ENCODE results near the gene ERCC1.
A peak's percentile ranks its signal among the peaks of the same experiment; 100 is the strongest.

ERCC1 gene

DNA sequence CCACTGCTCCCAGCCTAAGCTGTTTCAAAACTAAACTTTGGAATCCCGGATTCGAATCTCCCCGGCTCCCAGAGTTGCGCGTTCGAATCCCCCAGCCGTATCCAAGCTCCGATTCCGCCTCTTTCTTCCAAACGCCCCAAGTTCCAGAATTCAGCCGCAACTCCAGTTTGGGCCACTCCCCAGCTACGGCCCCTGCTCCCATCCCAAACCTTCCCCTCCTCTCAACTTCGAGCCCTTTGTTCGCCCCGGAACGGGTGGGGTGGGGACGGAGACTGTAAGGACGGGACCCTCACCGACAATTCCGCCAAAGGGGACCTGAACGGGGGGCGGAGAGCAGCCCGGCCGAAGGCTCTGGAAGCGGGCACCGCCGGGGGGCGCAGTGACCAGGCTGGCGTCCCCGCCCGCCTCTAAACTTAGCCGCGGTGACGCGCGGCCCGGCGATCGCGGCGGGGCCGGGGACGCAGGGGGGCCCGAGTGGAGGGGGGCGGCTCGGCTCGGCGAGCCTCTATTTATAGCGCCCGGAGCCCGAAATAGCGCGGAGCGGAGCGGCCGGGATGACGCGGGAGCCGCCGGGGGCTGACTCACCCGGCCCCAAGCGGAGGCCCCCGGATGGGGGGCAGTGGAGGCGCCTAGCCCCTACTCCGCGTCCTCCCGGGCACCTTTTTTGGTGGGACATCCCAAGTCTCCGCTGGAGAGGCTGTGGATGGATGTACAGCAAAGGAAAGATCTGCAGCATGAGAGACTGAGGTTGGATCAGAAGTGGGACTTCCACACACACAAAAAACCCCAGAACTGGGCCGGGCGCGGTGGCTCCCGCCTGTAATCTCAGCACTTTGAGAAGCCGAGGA is 4.9 kb upstream of the ERCC1 start:
- DNase-seq (ENCODE audit: low read depth), result peak; percentile 43
- TF ChIP-seq, protein P1, sequence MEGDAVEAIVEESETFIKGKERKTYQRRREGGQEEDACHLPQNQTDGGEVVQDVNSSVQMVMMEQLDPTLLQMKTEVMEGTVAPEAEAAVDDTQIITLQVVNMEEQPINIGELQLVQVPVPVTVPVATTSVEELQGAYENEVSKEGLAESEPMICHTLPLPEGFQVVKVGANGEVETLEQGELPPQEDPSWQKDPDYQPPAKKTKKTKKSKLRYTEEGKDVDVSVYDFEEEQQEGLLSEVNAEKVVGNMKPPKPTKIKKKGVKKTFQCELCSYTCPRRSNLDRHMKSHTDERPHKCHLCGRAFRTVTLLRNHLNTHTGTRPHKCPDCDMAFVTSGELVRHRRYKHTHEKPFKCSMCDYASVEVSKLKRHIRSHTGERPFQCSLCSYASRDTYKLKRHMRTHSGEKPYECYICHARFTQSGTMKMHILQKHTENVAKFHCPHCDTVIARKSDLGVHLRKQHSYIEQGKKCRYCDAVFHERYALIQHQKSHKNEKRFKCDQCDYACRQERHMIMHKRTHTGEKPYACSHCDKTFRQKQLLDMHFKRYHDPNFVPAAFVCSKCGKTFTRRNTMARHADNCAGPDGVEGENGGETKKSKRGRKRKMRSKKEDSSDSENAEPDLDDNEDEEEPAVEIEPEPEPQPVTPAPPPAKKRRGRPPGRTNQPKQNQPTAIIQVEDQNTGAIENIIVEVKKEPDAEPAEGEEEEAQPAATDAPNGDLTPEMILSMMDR (IDR thresholded peaks at IDR 0.05; ENCODE audit: low read length, missing control alignments), result peak; percentile 25
- H3K4me3 ChIP-seq (replicated peaks; ENCODE audit: low read depth, low read length), result peak overlapping the region; percentile 59

DNA sequence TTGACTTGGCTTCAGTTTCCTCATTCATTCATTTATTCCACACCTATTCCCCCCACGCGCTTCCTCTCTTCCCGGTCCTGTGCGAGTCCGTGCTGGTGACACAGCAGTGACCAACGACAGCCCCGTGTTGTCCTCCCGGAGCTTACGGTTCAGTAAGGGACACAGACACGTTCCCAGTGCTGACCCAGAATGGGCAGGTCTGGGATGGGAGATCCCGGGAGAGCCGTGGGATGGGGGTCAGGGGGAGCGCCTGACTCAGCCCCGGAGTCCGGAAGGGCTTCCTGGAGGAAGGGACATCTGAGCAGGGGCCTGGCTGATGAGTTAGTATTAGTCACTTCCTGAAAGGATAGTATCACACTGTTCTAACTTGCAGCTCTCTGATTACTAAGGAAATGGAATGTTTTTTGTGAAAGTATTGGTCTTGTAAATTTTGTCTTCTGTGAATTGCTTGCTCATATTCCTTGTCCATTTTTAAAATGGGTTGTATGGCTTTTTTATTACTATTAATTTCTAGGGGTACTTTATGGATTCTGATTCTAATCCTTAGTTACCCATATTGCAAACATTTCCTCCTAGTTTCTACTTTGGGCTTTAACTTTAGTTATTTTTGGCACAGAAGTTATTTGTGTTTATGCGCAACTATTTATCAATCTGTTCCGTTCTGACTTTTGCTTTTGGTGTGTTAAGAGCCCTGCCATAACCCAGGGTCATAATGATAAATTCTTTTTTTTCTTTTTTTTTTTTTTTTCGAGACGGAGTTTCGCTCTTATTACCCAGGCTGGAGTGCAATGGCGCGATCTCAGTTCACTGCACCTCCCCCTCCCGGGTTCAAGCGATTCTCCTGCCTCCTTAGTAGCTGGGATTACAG is 708 bp upstream of the ERCC1 start:
- TF ChIP-seq, protein P1 (IDR thresholded peaks at IDR 0.05; ENCODE audit: low read length, missing control alignments), result no peak
- peak; percentile 93 for DNase-seq (ENCODE audit: low read depth)
- peak overlapping the region; percentile 71 for H3K4me3 ChIP-seq (replicated peaks; ENCODE audit: low read depth, low read length)

DNA sequence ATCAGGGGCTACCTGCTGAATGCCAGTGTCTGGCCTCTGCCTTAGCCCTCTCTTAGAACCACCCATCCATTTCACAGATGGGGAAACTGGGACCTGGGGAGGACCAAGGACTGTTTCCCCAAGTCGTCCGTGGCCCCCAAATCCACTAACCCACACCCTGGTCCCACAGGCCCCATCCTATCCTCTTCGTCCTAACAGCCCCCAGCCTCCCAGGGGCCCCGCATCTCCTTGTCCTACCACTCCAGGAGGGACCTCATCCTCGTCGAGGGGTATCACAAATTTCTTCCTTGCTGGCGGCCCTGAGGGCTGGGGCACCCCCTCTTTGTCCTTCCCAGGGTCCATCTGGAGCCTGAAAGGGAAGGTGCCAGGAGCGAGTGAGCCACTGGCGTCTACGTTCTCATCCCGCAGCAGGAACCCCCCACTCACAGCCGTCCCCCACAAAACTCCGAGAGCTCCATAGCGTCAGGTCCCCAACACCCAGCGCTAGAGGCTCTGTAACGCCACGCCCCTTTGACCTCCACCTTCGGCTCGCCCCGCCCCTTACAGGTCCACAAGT is 606 bp downstream of the ERCC1 start:
- H3K4me3 ChIP-seq (replicated peaks; ENCODE audit: low read depth, low read length), result peak overlapping the region; percentile 71
- no peak for DNase-seq (ENCODE audit: low read depth)
- TF ChIP-seq, protein P1 (IDR thresholded peaks at IDR 0.05; ENCODE audit: low read length, missing control alignments), result no peak

DNA sequence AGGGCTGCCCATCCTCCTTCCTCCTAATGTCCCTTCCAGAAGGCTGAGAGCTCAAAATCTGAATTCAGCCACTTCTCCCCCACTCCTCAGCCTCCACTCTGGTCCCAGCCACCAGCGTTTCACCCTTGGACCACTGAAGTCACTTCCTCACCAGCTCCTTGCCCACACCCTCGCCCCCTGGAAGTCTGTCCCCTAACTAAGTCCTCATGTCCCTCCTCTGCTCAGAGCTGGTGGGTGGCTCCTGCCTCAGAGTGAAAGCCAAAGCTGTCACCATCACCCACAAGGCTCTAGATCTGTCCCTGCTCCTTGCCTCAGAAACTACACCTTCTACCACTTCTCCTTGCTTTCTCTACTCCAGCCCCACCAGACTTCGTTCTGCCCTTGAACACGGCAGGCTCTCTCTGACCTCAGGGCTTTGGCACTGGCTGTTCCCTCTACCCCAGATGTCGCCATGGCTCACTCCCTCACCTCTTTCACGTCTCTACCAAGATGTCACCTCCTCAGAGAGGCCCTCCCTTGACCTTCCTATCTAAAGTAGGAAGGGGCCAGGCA is 1.7 kb downstream of the ERCC1 start:
- TF ChIP-seq, protein P1 (IDR thresholded peaks at IDR 0.05; ENCODE audit: low read length, missing control alignments), result no peak
- no peak for DNase-seq (ENCODE audit: low read depth)
- no peak overlapping the region for H3K4me3 ChIP-seq (replicated peaks; ENCODE audit: low read depth, low read length)

DNA sequence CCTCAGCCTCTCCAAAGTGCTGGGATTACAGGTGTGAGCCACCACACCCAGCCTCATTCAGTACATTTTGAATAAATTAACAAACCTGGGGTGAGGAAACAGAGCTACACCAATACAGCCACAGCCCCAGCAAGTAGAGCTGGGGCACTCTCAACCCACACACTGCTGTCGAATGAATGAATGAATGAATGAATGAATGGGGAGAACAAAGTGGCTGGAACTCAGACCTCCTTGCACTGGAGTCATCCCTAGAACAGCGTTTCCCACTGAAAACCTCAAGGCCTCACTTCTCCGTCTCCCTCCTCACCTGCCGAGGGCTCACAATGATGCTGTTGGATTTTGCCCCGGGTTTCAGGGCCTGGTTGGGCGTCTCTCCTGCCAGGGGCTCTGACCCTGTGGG is 2.8 kb downstream of the ERCC1 start:
- DNase-seq (ENCODE audit: low read depth), result no peak
- H3K4me3 ChIP-seq (replicated peaks; ENCODE audit: low read depth, low read length), result no peak overlapping the region
- TF ChIP-seq, protein P1 (IDR thresholded peaks at IDR 0.05; ENCODE audit: low read length, missing control alignments), result no peak

DNA sequence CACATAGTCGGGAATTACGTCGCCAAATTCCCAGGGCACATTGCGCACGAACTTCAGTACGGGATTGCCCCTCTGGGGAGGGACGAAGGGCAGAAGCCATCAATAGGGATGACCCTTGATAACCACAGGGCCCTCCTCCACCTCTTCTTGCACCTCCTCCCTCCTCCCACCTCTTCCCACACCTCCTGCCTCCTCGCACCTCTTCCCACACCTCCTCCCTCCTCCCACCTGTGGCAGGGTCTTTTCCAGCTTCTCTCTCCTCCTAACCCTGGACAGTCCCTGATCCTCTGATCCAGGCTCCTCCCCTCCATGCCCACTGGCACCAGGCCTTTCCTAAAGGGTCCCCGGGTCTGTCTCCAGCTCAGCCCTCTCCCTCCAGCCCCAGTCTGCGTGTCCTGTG is 3.4 kb downstream of the ERCC1 start:
- H3K4me3 ChIP-seq (replicated peaks; ENCODE audit: low read depth, low read length), result no peak overlapping the region
- TF ChIP-seq, protein P1 (IDR thresholded peaks at IDR 0.05; ENCODE audit: low read length, missing control alignments), result no peak
- no peak for DNase-seq (ENCODE audit: low read depth)

Data from fibroblast of pulmonary artery (primary cell).